Upper lobe of left lung (tissue), 6 donors: ENCODE data around the gene CRISPLD2. TPM values are rescaled to one million over a fixed set of nuclear protein-coding genes. Genes with fewer than 3 reads are reported as not detected.

Source experiments
- ATAC-seq, 2 donors: fragments of 200-7000 bp; cut with Tn5 transposase; one replicate each; pipeline ENCODE4 v1.9.1; 2022; ENCODE audit warnings: mild to moderate bottlenecking in 2 of 2, moderate library complexity in 2 of 2; ENCODE audit not compliant: low FRiP score in 2 of 2
- DNase-seq, 2 donors: peaks; one replicate each; pipeline ENCODE4 v3.0.0-alpha.2; 2019 to 2020
- H3K27ac ChIP-seq, 4 donors: fragments of 200-600 bp; sonication (generic); one replicate each; pipeline ENCODE4 v1.5.1; 2016 to 2019
- H3K27me3 ChIP-seq, 4 donors: fragments of 200-600 bp; sonication (generic); one replicate each; pipeline ENCODE4 v1.5.1; 2017 to 2019
- H3K36me3 ChIP-seq, 4 donors: fragments of 200-600 bp; sonication (generic); one replicate each; pipeline ENCODE4 v1.5.1; 2016 to 2019
- H3K4me1 ChIP-seq, 4 donors: fragments of 200-600 bp; sonication (generic); one replicate each; pipeline ENCODE4 v1.5.1; 2018 to 2019
- H3K4me3 ChIP-seq, 4 donors: fragments of 200-600 bp; sonication (generic); one replicate each; pipeline ENCODE4 v1.5.1; 2017 to 2019; ENCODE audit warnings: mild to moderate bottlenecking in 2 of 4, moderate library complexity in 1 of 4
- H3K9me3 ChIP-seq, 4 donors: fragments of 200-600 bp; sonication (generic); one replicate each; pipeline ENCODE4 v1.5.1; 2018 to 2019
- EP300 ChIP-seq, 4 donors: sonication (generic); formaldehyde crosslinking; IDR thresholded peaks; one replicate each; pipeline ENCODE4 v1.5.1; 2017; ENCODE audit warnings: antibody characterized with exemption in 4 of 4, control low read depth in 2 of 4
- POLR2A ChIP-seq, 4 donors: fragments of 450-650 bp; IDR thresholded peaks; one replicate each; pipeline ENCODE4 v1.5.1; 2016 to 2017; ENCODE audit warnings: antibody characterized with exemption in 4 of 4, mild to moderate bottlenecking in 2 of 4
- POLR2AphosphoS5 ChIP-seq, 2 donors: sonication (generic); formaldehyde crosslinking; IDR thresholded peaks; one replicate each; pipeline ENCODE4 v1.5.1; 2017; ENCODE audit warnings: antibody characterized with exemption in 2 of 2
- WGBS, 2 donors: methylation state at CpG; one replicate each; pipeline ENCODE4 v1.1.5; 2017 to 2018; 5-methylcytosine and 5-hydroxymethylcytosine counted together
- total RNA-seq, 6 donors: library from RNA; depleted of rRNA in 4 of 6; stranded (reverse); fragments of >200 nt in 4 of 6; gene quantifications; one replicate each; pipeline versions ENCODE4 v1.1.0 to v1.2.1, GENCODE V29; 2016 to 2021
- TF ChIP-seq, protein P1 (sequence below), 6 experiments: fragments of 450-650 bp in 4 of 6; fragments of 200-600 bp in 2 of 6; sonication (generic) in 2 of 6; IDR thresholded peaks; one replicate each; pipeline ENCODE4 v1.5.1; 2016 to 2019; ENCODE audit warnings: antibody characterized with exemption in 6 of 6
- donor health status: DM: no; HTN: no; CAD: no; lungs with moderate emphysema.
- donor health status: DM: no; HTN: yes; CAD: no; lungs with severe emphysema.

Gene CRISPLD2
- total RNA-seq, 6 donors from 2014 or later = 30.2 to 109 (median 80.8) TPM

GRCh38 chr16:84844049-84844350, 24.2 kb downstream of the CRISPLD2 start:
- TF ChIP-seq EP300 (IDR thresholded peaks at IDR 0.05) (no peak), POLR2A (IDR thresholded peaks at IDR 0.05) (no peak), POLR2AphosphoS5 (IDR thresholded peaks at IDR 0.05) (no peak)
- TF ChIP-seq, protein P1, sequence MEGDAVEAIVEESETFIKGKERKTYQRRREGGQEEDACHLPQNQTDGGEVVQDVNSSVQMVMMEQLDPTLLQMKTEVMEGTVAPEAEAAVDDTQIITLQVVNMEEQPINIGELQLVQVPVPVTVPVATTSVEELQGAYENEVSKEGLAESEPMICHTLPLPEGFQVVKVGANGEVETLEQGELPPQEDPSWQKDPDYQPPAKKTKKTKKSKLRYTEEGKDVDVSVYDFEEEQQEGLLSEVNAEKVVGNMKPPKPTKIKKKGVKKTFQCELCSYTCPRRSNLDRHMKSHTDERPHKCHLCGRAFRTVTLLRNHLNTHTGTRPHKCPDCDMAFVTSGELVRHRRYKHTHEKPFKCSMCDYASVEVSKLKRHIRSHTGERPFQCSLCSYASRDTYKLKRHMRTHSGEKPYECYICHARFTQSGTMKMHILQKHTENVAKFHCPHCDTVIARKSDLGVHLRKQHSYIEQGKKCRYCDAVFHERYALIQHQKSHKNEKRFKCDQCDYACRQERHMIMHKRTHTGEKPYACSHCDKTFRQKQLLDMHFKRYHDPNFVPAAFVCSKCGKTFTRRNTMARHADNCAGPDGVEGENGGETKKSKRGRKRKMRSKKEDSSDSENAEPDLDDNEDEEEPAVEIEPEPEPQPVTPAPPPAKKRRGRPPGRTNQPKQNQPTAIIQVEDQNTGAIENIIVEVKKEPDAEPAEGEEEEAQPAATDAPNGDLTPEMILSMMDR (IDR thresholded peaks at IDR 0.05) = no peak
- no peaks in the 10 kb centered on the region for H3K27me3 ChIP-seq
- ATAC-seq (peak in 1 of 2 donors; percentile 27), DNase-seq (no peak)
- H3K9me3 ChIP-seq = no peaks in the 10 kb centered on the region
- 44 to 83% methylated on average over 2 to 5 of the region's 5 CpGs for WGBS, 2 donors
- no peak overlapping the region for H3K4me3 ChIP-seq
- peaks cover 0 to 46% (median 9%) of the 10 kb centered on the region in 4 donors for H3K36me3 ChIP-seq
- peaks cover 0 to 5% (median 1%) of the 10 kb centered on the region in 4 donors for H3K4me1 ChIP-seq
- H3K27ac ChIP-seq = no peak overlapping the region

DNA sequence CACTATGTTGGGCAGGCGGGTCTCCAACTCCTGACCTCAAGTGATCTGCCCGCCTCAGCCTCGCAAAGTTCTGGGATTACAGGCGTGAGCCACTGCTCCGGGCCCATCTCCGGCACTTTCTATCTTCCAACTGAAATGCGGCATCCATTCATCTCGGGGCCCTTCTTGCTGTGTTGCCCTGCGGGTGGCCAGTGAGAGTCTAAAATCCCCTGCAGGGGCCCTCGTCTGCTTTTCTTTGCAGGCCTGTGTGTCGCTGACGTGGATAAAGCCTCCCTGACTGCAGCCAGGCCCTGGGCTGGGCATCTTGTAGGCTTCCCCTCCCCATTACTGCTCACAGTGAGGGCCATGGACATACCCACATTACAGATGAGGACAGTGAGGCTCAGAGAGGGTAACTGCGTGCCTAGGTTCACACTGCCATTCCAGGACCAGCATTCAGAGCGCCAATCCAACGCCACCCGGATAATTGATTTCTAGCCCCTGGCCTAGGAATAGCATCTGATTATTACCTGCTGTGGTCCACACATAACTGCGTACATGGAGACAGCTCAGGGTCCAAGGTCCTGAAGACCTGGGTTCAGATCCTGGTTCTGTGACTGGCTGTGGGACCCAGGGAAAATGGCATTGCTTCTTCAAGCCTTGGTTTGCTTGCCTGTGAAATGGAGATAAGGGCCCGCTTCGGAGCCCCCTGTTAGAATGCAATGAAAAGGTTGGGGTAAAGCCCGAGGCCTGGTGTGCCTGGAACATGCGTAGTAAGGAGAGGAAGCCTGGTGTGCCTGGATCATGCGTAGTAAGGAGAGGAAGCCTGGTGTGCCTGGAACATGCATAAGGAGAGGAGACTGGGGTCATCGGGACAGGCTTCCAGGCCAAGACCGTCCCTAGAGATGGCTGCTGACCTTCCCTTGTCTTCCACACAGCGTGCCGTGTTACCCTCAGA, 25.0 kb downstream of the CRISPLD2 start:
- Histone ChIP-seq H3K4me1 (peaks cover 0 to 5% (median 1%) of the 10 kb centered on the region in 4 donors), H3K9me3 (no peaks in the 10 kb centered on the region), H3K4me3 (no peak overlapping the region), H3K36me3 (peaks cover 0 to 38% (median 7%) of the 10 kb centered on the region in 4 donors), H3K27ac (no peak overlapping the region), H3K27me3 (no peaks in the 10 kb centered on the region)
- no peak for TF ChIP-seq POLR2AphosphoS5 (IDR thresholded peaks at IDR 0.05)
- TF ChIP-seq POLR2A (IDR thresholded peaks at IDR 0.05) = no peak
- TF ChIP-seq, protein P1 (IDR thresholded peaks at IDR 0.05) = no peak
- no peak for TF ChIP-seq EP300 (IDR thresholded peaks at IDR 0.05)
- DNase-seq = no peak
- no peak for ATAC-seq
- 90% methylated on average over 21 to 24 of the region's 26 CpGs for WGBS, 2 donors

- no peak for TF ChIP-seq EP300 (IDR thresholded peaks at IDR 0.05)
- WGBS, 2 donors = 86 to 88% methylated on average over 4 to 14 of the region's 14 CpGs
Observed at GRCh38 chr16:84845496-84846002, 25.8 kb downstream of the CRISPLD2 start.

DNA sequence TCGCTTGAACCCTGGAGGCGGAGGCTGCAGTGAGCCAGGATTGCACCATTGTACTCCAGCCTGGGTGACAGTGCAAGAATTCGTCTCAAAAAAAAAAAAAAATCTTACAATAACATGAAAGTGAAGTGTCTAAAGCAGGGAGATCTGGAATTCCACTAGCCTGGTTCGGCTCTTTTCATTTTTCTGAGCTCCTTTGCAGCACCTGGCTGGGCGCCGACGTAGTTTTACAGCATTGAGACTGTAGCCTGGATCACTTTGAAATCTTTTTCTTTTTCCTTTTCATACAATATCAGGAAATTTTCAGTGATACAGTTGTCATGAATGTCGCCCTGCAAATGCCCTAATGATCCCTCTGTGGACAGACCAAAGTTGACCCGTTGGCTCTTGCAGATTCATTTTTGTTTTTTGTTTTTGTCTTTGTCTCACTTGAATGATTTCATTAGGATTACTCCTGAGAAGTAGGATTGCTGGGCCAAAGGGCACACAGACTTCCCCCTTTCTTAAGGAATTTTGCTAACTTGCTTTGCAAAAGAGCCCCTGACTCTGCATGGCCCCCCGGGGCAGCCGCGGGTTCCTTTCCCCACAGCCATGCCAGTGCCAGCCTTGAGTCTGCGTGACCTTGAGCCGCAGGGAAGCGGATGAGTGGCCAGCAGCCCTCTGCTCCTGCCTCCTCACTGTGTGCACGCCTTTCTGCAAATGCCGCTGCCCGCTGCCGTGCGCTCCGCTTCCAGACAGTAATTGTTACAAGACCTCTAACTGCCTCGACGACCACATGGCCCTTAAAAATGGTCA, 28.0 kb downstream of the CRISPLD2 start:
- Histone ChIP-seq H3K27ac (no peak overlapping the region), H3K4me3 (no peak overlapping the region), H3K4me1 (peaks cover 0 to 2% (median 0%) of the 10 kb centered on the region in 4 donors), H3K27me3 (no peaks in the 10 kb centered on the region), H3K9me3 (peaks cover 0 to 3% (median 0%) of the 10 kb centered on the region in 4 donors), H3K36me3 (peaks cover 0 to 60% (median 8%) of the 10 kb centered on the region in 4 donors)
- TF ChIP-seq POLR2A (IDR thresholded peaks at IDR 0.05) = no peak
- no peak for TF ChIP-seq POLR2AphosphoS5 (IDR thresholded peaks at IDR 0.05)
- TF ChIP-seq, protein P1 (IDR thresholded peaks at IDR 0.05) = no peak
- TF ChIP-seq EP300 (IDR thresholded peaks at IDR 0.05) = no peak
- ATAC-seq (no peak), DNase-seq (peak in 1 of 2 donors; percentile 63)
- 71 to 74% methylated on average over 21 to 22 of the region's 23 CpGs for WGBS, 2 donors

More at GRCh38 chr16:84845496-84846002, 25.8 kb downstream of the CRISPLD2 start:
- H3K4me1 ChIP-seq = peaks cover 0 to 5% (median 1%) of the 10 kb centered on the region in 4 donors
- no peak overlapping the region for H3K4me3 ChIP-seq
- ATAC-seq (no peak), DNase-seq (no peak)
- no peak overlapping the region for H3K27ac ChIP-seq
- H3K36me3 ChIP-seq = peaks cover 0 to 41% (median 3%) of the 10 kb centered on the region in 4 donors
- H3K9me3 ChIP-seq = no peaks in the 10 kb centered on the region
- no peaks in the 10 kb centered on the region for H3K27me3 ChIP-seq
